SKM-1 treated with dmso at 0.1 percent for 144 hours (cell line): Measurements from ENCODE around the gene ARID5B.

ENCODE experiments used
- DNase-seq: peaks from one replicate; lab custom pipeline; 2025; ENCODE audit not compliant: unreplicated experiment; lab: John Stamatoyannopoulos, UW

The ARID5B gene

DNA sequence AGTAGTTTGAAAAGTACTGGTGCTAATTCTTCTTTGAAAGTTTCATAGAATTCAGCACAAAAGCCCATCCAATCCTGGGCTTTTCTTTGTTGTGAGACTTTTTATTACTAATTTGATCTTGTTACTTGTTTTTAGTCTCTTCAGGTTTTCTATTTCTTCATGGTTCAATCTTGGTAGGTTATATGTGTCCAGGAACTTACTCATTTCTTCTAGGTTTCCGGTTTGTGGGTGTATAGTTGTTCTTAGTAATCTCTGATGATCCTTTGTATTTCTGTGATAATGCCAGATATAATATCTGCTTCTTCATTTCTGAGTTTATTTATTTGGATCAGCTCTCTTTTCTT is 219.7 kb downstream of the ARID5B start:
- no peak for DNase-seq

DNA sequence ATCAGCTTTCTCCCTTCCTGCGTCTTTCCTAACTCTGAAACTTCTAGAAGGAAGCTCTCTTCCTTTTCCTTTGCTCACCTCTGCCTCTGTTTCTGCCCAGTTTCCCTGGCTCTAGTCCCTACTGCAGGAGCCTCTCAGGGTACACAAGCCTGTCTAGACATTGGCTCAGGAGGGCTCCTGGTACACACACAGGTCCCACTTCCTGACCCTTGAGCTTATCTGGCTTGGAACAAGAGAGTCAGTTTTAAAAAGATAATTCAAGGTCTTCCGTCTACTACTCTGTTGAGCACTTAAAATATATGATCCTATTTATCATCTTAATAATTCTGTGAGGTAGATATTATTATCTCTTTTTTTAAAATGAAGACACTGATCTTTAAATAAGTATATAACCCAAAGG is 226.5 kb downstream of the ARID5B start:
- no peak for DNase-seq

DNA sequence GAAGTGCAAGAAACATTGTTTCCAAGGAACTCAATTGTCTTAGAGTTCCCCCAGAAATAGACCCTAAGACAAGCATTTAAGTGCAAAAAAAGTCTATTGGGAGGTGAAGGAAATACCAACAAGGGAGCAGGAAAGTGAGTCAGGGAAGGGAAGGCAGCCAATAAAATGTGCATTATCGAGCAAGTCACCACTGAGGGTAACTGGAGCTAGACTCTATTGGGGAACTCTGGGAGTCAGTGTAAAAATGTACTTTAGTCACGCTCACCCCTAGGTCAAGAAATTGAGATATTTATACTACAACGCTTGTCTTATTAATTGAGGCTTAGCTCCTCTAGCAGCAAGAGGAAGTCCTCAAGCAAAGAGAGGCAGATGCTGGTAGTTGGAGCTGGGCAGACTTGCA is 229.4 kb downstream of the ARID5B start:
- no peak for DNase-seq

DNA sequence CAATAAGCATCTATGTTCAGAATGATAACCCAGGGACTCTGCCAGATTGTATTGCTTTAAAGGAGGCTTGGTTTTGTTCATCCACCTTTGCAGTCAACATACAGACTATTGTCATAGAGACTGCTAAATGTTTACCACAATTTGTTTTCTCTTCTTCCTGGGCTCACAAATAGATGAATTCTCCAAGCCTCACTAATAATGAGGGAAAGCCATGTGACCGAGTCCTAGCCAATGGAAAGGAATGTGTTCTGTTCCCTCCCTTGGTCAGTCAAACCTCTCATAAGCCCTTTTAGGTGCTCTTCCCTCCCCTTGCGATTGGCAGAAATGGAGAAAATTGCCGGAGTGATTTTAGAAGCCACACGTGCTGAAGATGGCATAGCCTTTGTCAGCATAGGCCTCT is 230.2 kb downstream of the ARID5B start:
- no peak for DNase-seq

DNA sequence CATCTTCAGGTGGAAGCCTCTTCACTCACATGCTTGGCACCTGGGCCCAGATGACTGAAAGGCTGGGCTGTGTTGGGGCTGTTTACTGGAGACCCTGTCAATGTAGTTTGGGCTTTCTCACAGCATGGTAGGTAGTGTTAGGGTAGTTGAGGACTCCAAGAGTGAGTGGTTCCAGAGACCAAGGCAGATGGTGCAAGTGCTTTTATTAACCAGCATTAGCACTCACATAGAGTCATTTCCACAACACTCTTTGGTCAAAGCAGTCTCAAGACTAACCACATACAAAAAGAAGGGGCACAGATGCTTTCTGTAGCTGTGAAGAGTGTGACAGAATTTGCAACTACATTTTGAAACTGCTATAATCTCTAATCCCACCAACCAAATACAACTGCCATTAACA is 232.1 kb downstream of the ARID5B start:
- no peak for DNase-seq

DNA sequence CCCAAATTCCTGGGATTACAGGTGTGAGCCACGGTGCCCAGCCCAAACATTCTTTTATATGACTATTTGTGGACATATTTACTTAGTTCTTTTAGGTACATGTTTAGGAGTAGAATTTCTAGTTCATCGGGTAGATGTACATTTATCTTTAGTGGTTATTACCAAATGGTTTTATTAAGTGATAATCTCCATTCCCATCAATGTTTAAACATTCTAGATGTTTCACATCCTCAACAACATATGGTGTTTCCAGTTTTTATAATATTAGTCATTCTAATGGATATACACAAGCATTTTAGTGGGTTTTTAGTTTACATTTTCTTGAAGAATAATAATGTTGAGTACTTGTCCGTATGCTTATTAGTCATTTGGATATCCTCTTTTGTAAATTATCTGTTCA is 235.4 kb downstream of the ARID5B start:
- DNase-seq: no peak
